B cell (primary cell): ENCODE data around the gene RMDN2. TPM values are rescaled to one million over a fixed set of nuclear protein-coding genes. Genes with fewer than 3 reads are reported as not detected.

ENCODE experiments used
- ATAC-seq: fragments of 200-7000 bp; cut with Tn5 transposase; one replicate; pipeline ENCODE4 v1.10.0; 2021; ENCODE audit warnings: low read depth, mild to moderate bottlenecking, moderate number of reproducible peaks, moderate library complexity
- CTCF ChIA-PET: fragments of 350-600 bp; sonication (Branson Sonifier 250); formaldehyde crosslinking; loops from one replicate; lab custom pipeline; 2021; ENCODE audit warnings: antibody characterized with exemption, inconsistent platforms; lab: Charles Lee
- POLR2A ChIA-PET: fragments of 350-600 bp; sonication (Branson Sonifier 250); formaldehyde crosslinking; loops from one replicate; lab custom pipeline; 2021; ENCODE audit warnings: antibody characterized with exemption; lab: Charles Lee
- DNase-seq: peaks from one replicate; pipeline ENCODE4 v3.0.0; 2013
- H2AFZ ChIP-seq: 2 replicates; pipeline ENCODE4 v1.6.1; 2012; ENCODE audit warnings: mild to moderate bottlenecking, low read depth, low read length; ENCODE audit not compliant: insufficient read depth, poor library complexity, severe bottlenecking
- H3K27ac ChIP-seq, 2 donors: 1 replicate in 1 of 2; 2 replicates in 1 of 2; pipeline ENCODE4 v1.5.1; 2012 to 2013; ENCODE audit warnings: low read length in 2 of 2, mild to moderate bottlenecking in 2 of 2, moderate library complexity in 1 of 2
- H3K27me3 ChIP-seq, 4 experiments: fragments of 200-600 bp in 1 of 4; sonication (generic) in 1 of 4; replicated peaks in 1 of 4; 1 replicate in 2 of 4; 2 replicates in 2 of 4; pipeline versions ENCODE4 v1.6.1 to v1.7.0; 2013 to 2016; ENCODE audit warnings: low read length in 3 of 4, mild to moderate bottlenecking in 2 of 4, mixed read lengths in 1 of 4, moderate library complexity in 1 of 4; ENCODE audit not compliant: insufficient read depth in 4 of 4, control insufficient read depth in 3 of 4; ENCODE audit errors: control extremely low read depth in 1 of 4
- H3K36me3 ChIP-seq, 2 experiments: replicated peaks in 1 of 2; 1 replicate in 1 of 2; 2 replicates in 1 of 2; pipeline versions ENCODE4 v1.6.1 to v1.7.1; 2013; ENCODE audit warnings: low read length in 1 of 2; ENCODE audit not compliant: insufficient read depth in 2 of 2, control insufficient read depth in 1 of 2; ENCODE audit errors: control extremely low read depth in 1 of 2, extremely low read depth in 1 of 2
- H3K4me1 ChIP-seq, 2 donors: fragments of 200-600 bp in 1 of 2; sonication (generic) in 1 of 2; 1 replicate in 1 of 2; 2 replicates in 1 of 2; pipeline versions ENCODE4 v1.5.1 to v1.6.1; 2013 to 2017; ENCODE audit warnings: low read length in 2 of 2; ENCODE audit not compliant: control insufficient read depth in 2 of 2, insufficient read depth in 2 of 2
- H3K4me2 ChIP-seq: replicated peaks from 2 replicates; pipeline ENCODE3; 2012; ENCODE audit warnings: mild to moderate bottlenecking, low read depth, low read length; ENCODE audit not compliant: poor library complexity, severe bottlenecking
- H3K4me3 ChIP-seq, 5 experiments: fragments of 200-600 bp in 1 of 5; sonication (generic) in 1 of 5; 1 replicate in 3 of 5; 2 replicates in 2 of 5; pipeline versions ENCODE4 v1.5.1 to v1.7.0; 2011 to 2016; ENCODE audit warnings: low read length in 4 of 5, mild to moderate bottlenecking in 4 of 5, low read depth in 2 of 5, control low read depth in 1 of 5, moderate library complexity in 1 of 5; ENCODE audit not compliant: insufficient read depth in 1 of 5; ENCODE audit errors: control extremely low read depth in 1 of 5, extremely low read depth in 1 of 5
- H3K79me2 ChIP-seq: fragments of 200-600 bp; sonication (generic); one replicate; pipeline ENCODE4 v1.6.0; 2016; ENCODE audit warnings: low read length; ENCODE audit not compliant: control insufficient read depth, insufficient read depth
- H3K9ac ChIP-seq: fragments of 200-600 bp; sonication (generic); 2 replicates; pipeline ENCODE4 v1.6.1; 2017; ENCODE audit warnings: mild to moderate bottlenecking, low read length, moderate library complexity
- H3K9me3 ChIP-seq, 3 donors: one replicate each; pipeline versions ENCODE4 v1.6.1 to v1.7.1; 2013; ENCODE audit warnings: low read length in 2 of 3; ENCODE audit not compliant: control insufficient read depth in 2 of 3, insufficient read depth in 1 of 3; ENCODE audit errors: control extremely low read depth in 1 of 3
- H4K20me1 ChIP-seq: 2 replicates; pipeline ENCODE4 v1.6.0; 2012; ENCODE audit warnings: mild to moderate bottlenecking, low read length; ENCODE audit not compliant: insufficient read depth, control insufficient read depth, poor library complexity, severe bottlenecking
- H3K27ac Mint-ChIP-seq: one replicate; pipeline ENCODE4 v1.8.0; 2021; ENCODE audit warnings: mixed read lengths
- H3K27me3 Mint-ChIP-seq: one replicate; pipeline ENCODE4 v1.8.0; 2021; ENCODE audit warnings: mixed read lengths
- H3K4me1 Mint-ChIP-seq: one replicate; pipeline ENCODE4 v1.8.0; 2021; ENCODE audit warnings: mixed read lengths
- H3K4me3 Mint-ChIP-seq: one replicate; pipeline ENCODE4 v1.8.0; 2021; ENCODE audit warnings: mixed read lengths
- H3K9me3 Mint-ChIP-seq: one replicate; pipeline ENCODE4 v1.8.0; 2022; ENCODE audit warnings: mixed read lengths; ENCODE audit not compliant: insufficient read depth
- CTCF ChIP-seq: fragments of 200-600 bp; IDR thresholded peaks from one replicate; pipeline ENCODE4 v1.8.0; 2022; ENCODE audit warnings: antibody characterized with exemption, mild to moderate bottlenecking
- EZH2 ChIP-seq: IDR thresholded peaks from 2 replicates; pipeline ENCODE4 v1.6.1; 2012; ENCODE audit warnings: borderline replicate concordance, low read depth, mild to moderate bottlenecking, moderate library complexity, low read length; ENCODE audit not compliant: insufficient read depth, poor library complexity, severe bottlenecking
- WGBS: methylation state at CpG from one replicate; pipeline ENCODE4 v1.1.5; 2013; ENCODE audit warnings: missing lambda C conversion rate; ENCODE audit not compliant: insufficient coverage; 5-methylcytosine and 5-hydroxymethylcytosine counted together
- intact Hi-C: fragments of 100-400 bp; cut with micrococcal nuclease; formaldehyde crosslinking; loops from one replicate; pipeline ENCODE4 v1.10.0; 2022
- polyA plus RNA-seq: library from polyadenylated mRNA; depleted of rRNA; stranded (reverse); fragments of >200 nt; gene quantifications from 2 replicates; pipeline ENCODE4 v1.2.3, GENCODE V29; 2012
- total RNA-seq, 2 donors: library from RNA; stranded (reverse); fragments of 120-200 nt in 1 of 2; gene quantifications; 1 replicate in 1 of 2; 2 replicates in 1 of 2; pipeline versions ENCODE4 v1.2.3 to v1.2.4, GENCODE V29; 2013 to 2022

The RMDN2 gene
- total and polyA plus RNA-seq, 2 donors (not counting 1 experiment from before 2014, with no cell fraction given) = 6.4 to 6.6 TPM

DNA sequence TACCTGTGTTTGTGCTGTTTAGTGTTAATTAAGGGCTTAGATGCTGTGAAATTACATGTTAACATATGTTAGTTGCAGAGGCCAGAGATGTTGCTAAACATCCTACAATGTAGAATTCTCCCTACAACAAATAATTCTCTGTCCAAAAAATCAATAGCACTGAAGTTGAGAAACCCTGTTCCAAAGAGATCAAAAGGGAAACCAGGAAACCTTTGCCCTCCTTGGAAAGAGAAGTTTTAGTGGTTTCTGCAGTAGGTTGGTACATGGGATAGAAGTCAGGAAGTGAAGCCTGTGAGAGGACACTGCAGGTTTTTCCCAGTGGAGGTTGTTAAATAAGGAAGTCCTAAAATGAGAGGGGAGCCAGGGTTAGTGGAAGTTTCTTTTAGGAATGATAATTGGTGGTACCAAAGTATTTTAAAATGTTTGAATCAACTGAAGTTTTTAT, 6.3 kb upstream of the RMDN2 start:
- H3K27me3 ChIP-seq = peaks cover 0 to 4% (median 0%) of the 10 kb centered on the region in 4 experiments
- no peak overlapping the region for H3K4me2 ChIP-seq
- no peak overlapping the region for H2AFZ ChIP-seq
- ChIA-PET POLR2A (no interaction called here), CTCF (no interaction called here)
- H3K79me2 ChIP-seq = no peaks in the 10 kb centered on the region
- no peak overlapping the region for H3K4me3 Mint-ChIP-seq
- H3K4me1 Mint-ChIP-seq = peaks cover under 1% of the 10 kb centered on the region
- H3K4me3 ChIP-seq = no peak overlapping the region
- H3K36me3 ChIP-seq = no peaks in the 10 kb centered on the region
- H3K27ac Mint-ChIP-seq = no peak overlapping the region
- TF ChIP-seq CTCF = no peak
- TF ChIP-seq EZH2 = no peak
- no peak overlapping the region for H3K9ac ChIP-seq
- peaks cover 13% of the 10 kb centered on the region for H3K27me3 Mint-ChIP-seq
- intact Hi-C loops = no loop called here
- peaks cover 0 to 2% of the 10 kb centered on the region in 2 donors for H3K4me1 ChIP-seq
- H3K9me3 ChIP-seq = no peaks in the 10 kb centered on the region
- H3K27ac ChIP-seq = no peak overlapping the region
- DNase-seq (no peak), ATAC-seq (no peak)
- H3K9me3 Mint-ChIP-seq = no peaks in the 10 kb centered on the region
- no peaks in the 10 kb centered on the region for H4K20me1 ChIP-seq

DNA sequence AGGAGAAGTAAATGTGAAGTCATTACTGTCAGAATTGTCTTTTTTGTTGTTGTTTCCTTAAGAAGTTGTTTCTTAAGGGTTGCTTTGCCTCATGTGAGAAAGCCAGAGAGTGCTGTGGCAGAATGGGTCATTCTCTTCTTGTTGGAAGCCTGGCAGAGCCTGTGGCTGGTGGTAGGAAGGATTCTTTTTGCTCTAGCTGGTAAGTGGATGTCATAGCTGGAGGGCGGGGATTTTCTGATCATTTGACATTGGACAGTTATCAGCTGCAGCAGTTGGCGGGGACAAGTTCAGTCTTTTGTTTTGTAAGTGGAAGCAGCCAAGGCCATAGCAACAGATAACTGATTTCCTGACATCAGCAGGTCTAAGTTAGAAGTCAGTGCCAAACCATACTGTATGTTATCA, 5.5 kb upstream of the RMDN2 start:
- H3K36me3 ChIP-seq = no peaks in the 10 kb centered on the region
- ChIA-PET CTCF (no interaction called here), POLR2A (no interaction called here)
- H3K79me2 ChIP-seq = peaks cover under 1% of the 10 kb centered on the region
- no peak for TF ChIP-seq CTCF
- no peak for TF ChIP-seq EZH2
- no peak overlapping the region for H3K4me3 ChIP-seq
- Mint-ChIP-seq H3K4me3 (no peak overlapping the region), H3K9me3 (no peaks in the 10 kb centered on the region), H3K4me1 (peaks cover 7% of the 10 kb centered on the region), H3K27ac (no peak overlapping the region), H3K27me3 (peaks cover 13% of the 10 kb centered on the region)
- intact Hi-C loops = loop anchor here (10.0 kb wide), 1 partner anchor 955 kb away; the partner anchor contains the start of gene STRN
- DNase-seq = no peak
- no peaks in the 10 kb centered on the region for H3K9me3 ChIP-seq
- no peak for ATAC-seq
- peaks cover 6 to 10% of the 10 kb centered on the region in 2 donors for H3K4me1 ChIP-seq
- WGBS = 100% methylated on average over 1 of the region's 2 CpGs
- H3K4me2 ChIP-seq = no peak overlapping the region
- H3K27me3 ChIP-seq = peaks cover 0 to 4% (median 0%) of the 10 kb centered on the region in 4 experiments
- no peak overlapping the region for H3K27ac ChIP-seq
- H2AFZ ChIP-seq = no peak overlapping the region
- H4K20me1 ChIP-seq = no peaks in the 10 kb centered on the region
- no peak overlapping the region for H3K9ac ChIP-seq
